GM23338 (cell line): Measurements from ENCODE around the gene KIAA1217.

Experiments used
- CREB1 ChIP-seq: fragments of 250-450 bp; sonication (Bioruptor Pico); IDR thresholded peaks from 2 replicates; pipeline ENCODE4 v1.5.0; 2020; ENCODE audit warnings: low read depth, mild to moderate bottlenecking, moderate library complexity
- EZH2 ChIP-seq: fragments of 200-600 bp; sonication (generic); IDR thresholded peaks from one replicate; pipeline ENCODE4 v1.8.0; 2017; ENCODE audit warnings: antibody characterized with exemption, mild to moderate bottlenecking, low read depth; ENCODE audit not compliant: unreplicated experiment
- EZH2phosphoT487 ChIP-seq: fragments of 200-600 bp; sonication (generic); IDR thresholded peaks from one replicate; pipeline ENCODE4 v1.8.1; 2018; ENCODE audit warnings: antibody characterized with exemption; ENCODE audit not compliant: unreplicated experiment
- NANOG ChIP-seq: IDR thresholded peaks from 2 replicates; pipeline ENCODE4 v1.6.1; 2016; ENCODE audit warnings: antibody characterized with exemption, borderline replicate concordance
- POLR2AphosphoS5 ChIP-seq: IDR thresholded peaks from 2 replicates; pipeline ENCODE4 v1.6.1; 2016; ENCODE audit warnings: antibody characterized with exemption, low read depth
- ZNF114 ChIP-seq: fragments of 250-450 bp; sonication (Bioruptor Pico); IDR thresholded peaks from 2 replicates; pipeline ENCODE4 v1.5.0; 2020; ENCODE audit warnings: mild to moderate bottlenecking, moderate library complexity
- ZNF331 ChIP-seq: fragments of 250-450 bp; sonication (Bioruptor Pico); IDR thresholded peaks from 2 replicates; pipeline ENCODE4 v1.5.0; 2020; ENCODE audit warnings: low read depth, mild to moderate bottlenecking, moderate library complexity
- TF ChIP-seq, protein P1 (sequence below), 2 experiments: fragments of 200-600 bp in 1 of 2; sonication (generic) in 1 of 2; conservative IDR thresholded peaks; 2 replicates each; pipeline versions ENCODE4 v1.5.1 to v1.6.1; 2016 to 2017; ENCODE audit warnings: antibody characterized with exemption in 2 of 2, low read depth in 2 of 2, mild to moderate bottlenecking in 2 of 2, moderate library complexity in 1 of 2
- TF ChIP-seq, protein P2 (sequence below): IDR thresholded peaks from one replicate; pipeline ENCODE4 v1.6.1; 2018; ENCODE audit warnings: antibody characterized with exemption; ENCODE audit not compliant: unreplicated experiment

DNA sequence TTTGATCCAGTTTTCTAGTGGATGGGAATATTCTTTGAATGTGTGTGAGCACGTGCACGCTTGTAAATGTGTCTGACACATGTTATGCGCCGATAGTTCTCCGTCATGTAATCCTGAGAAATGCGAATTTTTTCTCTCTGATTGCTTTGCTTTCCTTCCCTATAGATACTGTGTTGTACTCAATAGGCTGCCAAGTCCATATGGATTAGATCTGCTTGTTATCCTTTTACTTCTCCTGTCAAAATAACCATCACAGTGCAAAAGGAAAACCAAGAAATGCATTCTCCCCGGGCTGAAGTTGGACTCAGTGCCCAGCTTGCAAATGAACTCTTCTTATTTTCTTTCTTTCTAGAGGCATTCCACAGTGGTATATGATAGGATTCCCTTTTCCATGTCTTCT, 131.9 kb downstream of the KIAA1217 start:
- TF ChIP-seq, protein P1, sequence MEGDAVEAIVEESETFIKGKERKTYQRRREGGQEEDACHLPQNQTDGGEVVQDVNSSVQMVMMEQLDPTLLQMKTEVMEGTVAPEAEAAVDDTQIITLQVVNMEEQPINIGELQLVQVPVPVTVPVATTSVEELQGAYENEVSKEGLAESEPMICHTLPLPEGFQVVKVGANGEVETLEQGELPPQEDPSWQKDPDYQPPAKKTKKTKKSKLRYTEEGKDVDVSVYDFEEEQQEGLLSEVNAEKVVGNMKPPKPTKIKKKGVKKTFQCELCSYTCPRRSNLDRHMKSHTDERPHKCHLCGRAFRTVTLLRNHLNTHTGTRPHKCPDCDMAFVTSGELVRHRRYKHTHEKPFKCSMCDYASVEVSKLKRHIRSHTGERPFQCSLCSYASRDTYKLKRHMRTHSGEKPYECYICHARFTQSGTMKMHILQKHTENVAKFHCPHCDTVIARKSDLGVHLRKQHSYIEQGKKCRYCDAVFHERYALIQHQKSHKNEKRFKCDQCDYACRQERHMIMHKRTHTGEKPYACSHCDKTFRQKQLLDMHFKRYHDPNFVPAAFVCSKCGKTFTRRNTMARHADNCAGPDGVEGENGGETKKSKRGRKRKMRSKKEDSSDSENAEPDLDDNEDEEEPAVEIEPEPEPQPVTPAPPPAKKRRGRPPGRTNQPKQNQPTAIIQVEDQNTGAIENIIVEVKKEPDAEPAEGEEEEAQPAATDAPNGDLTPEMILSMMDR (conservative IDR thresholded peaks at IDR 0.05; ENCODE audit: low read depth in 2 of 2): no peak
- TF ChIP-seq EZH2 (no peak), CREB1 (CRISPR knock-in tag) (no peak), POLR2AphosphoS5 (no peak), ZNF114 (no peak), ZNF331 (no peak), EZH2phosphoT487 (no peak), NANOG (no peak)
- TF ChIP-seq, protein P2, sequence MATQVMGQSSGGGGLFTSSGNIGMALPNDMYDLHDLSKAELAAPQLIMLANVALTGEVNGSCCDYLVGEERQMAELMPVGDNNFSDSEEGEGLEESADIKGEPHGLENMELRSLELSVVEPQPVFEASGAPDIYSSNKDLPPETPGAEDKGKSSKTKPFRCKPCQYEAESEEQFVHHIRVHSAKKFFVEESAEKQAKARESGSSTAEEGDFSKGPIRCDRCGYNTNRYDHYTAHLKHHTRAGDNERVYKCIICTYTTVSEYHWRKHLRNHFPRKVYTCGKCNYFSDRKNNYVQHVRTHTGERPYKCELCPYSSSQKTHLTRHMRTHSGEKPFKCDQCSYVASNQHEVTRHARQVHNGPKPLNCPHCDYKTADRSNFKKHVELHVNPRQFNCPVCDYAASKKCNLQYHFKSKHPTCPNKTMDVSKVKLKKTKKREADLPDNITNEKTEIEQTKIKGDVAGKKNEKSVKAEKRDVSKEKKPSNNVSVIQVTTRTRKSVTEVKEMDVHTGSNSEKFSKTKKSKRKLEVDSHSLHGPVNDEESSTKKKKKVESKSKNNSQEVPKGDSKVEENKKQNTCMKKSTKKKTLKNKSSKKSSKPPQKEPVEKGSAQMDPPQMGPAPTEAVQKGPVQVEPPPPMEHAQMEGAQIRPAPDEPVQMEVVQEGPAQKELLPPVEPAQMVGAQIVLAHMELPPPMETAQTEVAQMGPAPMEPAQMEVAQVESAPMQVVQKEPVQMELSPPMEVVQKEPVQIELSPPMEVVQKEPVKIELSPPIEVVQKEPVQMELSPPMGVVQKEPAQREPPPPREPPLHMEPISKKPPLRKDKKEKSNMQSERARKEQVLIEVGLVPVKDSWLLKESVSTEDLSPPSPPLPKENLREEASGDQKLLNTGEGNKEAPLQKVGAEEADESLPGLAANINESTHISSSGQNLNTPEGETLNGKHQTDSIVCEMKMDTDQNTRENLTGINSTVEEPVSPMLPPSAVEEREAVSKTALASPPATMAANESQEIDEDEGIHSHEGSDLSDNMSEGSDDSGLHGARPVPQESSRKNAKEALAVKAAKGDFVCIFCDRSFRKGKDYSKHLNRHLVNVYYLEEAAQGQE: no peak
